Head of caudate nucleus (tissue), 42 donors: ENCODE results near the gene C6orf136.

Experiments
- DNase-seq, 42 donors: peaks; one replicate each; pipeline versions ENCODE4 v3.0.0 to v3.0.0-alpha.2; 2020 to 2021; ENCODE audit warnings: mixed read lengths in 7 of 42
- intact Hi-C: fragments of 100-400 bp; cut with DNase I; formaldehyde crosslinking; loops from one replicate; pipeline ENCODE4 v1.15.0; 2022

C6orf136 gene

GRCh38 chr6:30682143-30683117 is 35.5 kb downstream of the C6orf136 start:
- intact Hi-C loops: loop anchor here (2.0 kb wide), 1 partner anchor 34 kb away; the partner anchor contains the start of gene MDC1
- DNase-seq: peak in 40 of 42 donors; percentile 22 to 81 (median 56)

- DNase-seq: no peak
- intact Hi-C loops: loop anchor here (2.0 kb wide), 1 partner anchor 33 kb away; the partner anchor contains the start of gene MDC1
Measured at GRCh38 chr6:30683183-30683979, 36.4 kb downstream of the C6orf136 start.

GRCh38 chr6:30683980-30684338 is 37.0 kb downstream of the C6orf136 start:
- DNase-seq: no peak
- intact Hi-C loops: loop anchor here (2.0 kb wide), 1 partner anchor 33 kb away; the partner anchor contains the start of gene MDC1

GRCh38 chr6:30684386-30685156 is 37.6 kb downstream of the C6orf136 start:
- intact Hi-C loops: no loop called here
- DNase-seq: peak in 15 of 42 donors; percentile 25 to 60 (median 40)

GRCh38 chr6:30685157-30686008 is 38.5 kb downstream of the C6orf136 start:
- no peak for DNase-seq
- intact Hi-C loops: no loop called here

GRCh38 chr6:30686009-30686907 is 39.3 kb downstream of the C6orf136 start, which contains the start of gene PPP1R18:
PPP1R18 (minus strand) TSS chr6:30686645; CDS start chr6:30686018, 627 bp downstream.
- DNase-seq: peak in 41 of 42 donors; percentile 14 to 78 (median 55)
- intact Hi-C loops: no loop called here

GRCh38 chr6:30686908-30687658 is 40.1 kb downstream of the C6orf136 start:
- intact Hi-C loops: no loop called here

GRCh38 chr6:30687659-30688431 is 40.9 kb downstream of the C6orf136 start:
- intact Hi-C loops: no loop called here
- DNase-seq: peak in 24 of 42 donors; percentile 15 to 78 (median 48)

More at GRCh38 chr6:30686908-30687658, 40.1 kb downstream of the C6orf136 start:
- peak; percentile 56 to 90 (median 74) for DNase-seq

- intact Hi-C loops: no loop called here
- DNase-seq: peak in 1 of 42 donors; percentile 23
Measured at GRCh38 chr6:30688569-30688968, 41.6 kb downstream of the C6orf136 start.

GRCh38 chr6:30689022-30689865 is 42.3 kb downstream of the C6orf136 start:
- intact Hi-C loops: no loop called here
- peak in 1 of 42 donors; percentile 1 for DNase-seq

- DNase-seq: no peak
Measured at GRCh38 chr6:30689985-30690384, 43.1 kb downstream of the C6orf136 start.

GRCh38 chr6:30690403-30691207 is 43.7 kb downstream of the C6orf136 start, which contains the start of gene NRM:
NRM (minus strand) TSS chr6:30690984; CDS start chr6:30690974, 10 bp downstream.
- peak; percentile 58 to 93 (median 86) for DNase-seq
- intact Hi-C loops: loop anchor here (2.0 kb wide), 1 partner anchor 26 kb away; the partner anchor contains the start of gene MDC1

More at GRCh38 chr6:30689985-30690384, 43.1 kb downstream of the C6orf136 start:
- intact Hi-C loops: loop anchor here (2.0 kb wide), 1 partner anchor 27 kb away; the partner anchor contains the start of gene MDC1
